Lung (tissue), 12 donors: ENCODE data around the gene BCAS1. TPM values are rescaled to one million over a fixed set of nuclear protein-coding genes. Genes with fewer than 3 reads are reported as not detected.

Experiments
- ATAC-seq: fragments of 200-7000 bp; cut with Tn5 transposase; one replicate; pipeline ENCODE4 v1.9.1; 2020; ENCODE audit warnings: moderate number of reproducible peaks; ENCODE audit not compliant: insufficient read depth, low FRiP score
- DNase-seq, 3 donors: peaks; one replicate each; pipeline ENCODE4 v3.0.0-alpha.2; 2013 to 2017
- H3K27ac ChIP-seq, 2 donors: one replicate each; pipeline ENCODE4 v1.5.1; 2013; ENCODE audit warnings: mild to moderate bottlenecking in 2 of 2, moderate library complexity in 2 of 2, control low read depth in 1 of 2, inconsistent platforms in 1 of 2, low read depth in 1 of 2, low read length in 1 of 2
- H3K27me3 ChIP-seq, 3 donors: one replicate each; pipeline ENCODE4 v1.5.1; 2013; ENCODE audit warnings: low read length in 2 of 3; ENCODE audit not compliant: control insufficient read depth in 3 of 3, insufficient read depth in 3 of 3
- H3K36me3 ChIP-seq, 4 donors: one replicate each; pipeline ENCODE4 v1.5.1; 2013; ENCODE audit warnings: low read length in 4 of 4, mild to moderate bottlenecking in 1 of 4, moderate library complexity in 1 of 4; ENCODE audit not compliant: control insufficient read depth in 4 of 4, insufficient read depth in 4 of 4
- H3K4me1 ChIP-seq, 5 donors: one replicate each; pipeline ENCODE4 v1.5.1; 2013; ENCODE audit warnings: low read length in 5 of 5, mild to moderate bottlenecking in 2 of 5, moderate library complexity in 1 of 5; ENCODE audit not compliant: control insufficient read depth in 5 of 5, insufficient read depth in 5 of 5
- H3K4me3 ChIP-seq: one replicate; pipeline ENCODE4 v1.5.1; 2013; ENCODE audit warnings: mild to moderate bottlenecking, control low read depth, moderate library complexity
- H3K9ac ChIP-seq, 2 donors: one replicate each; pipeline ENCODE4 v1.5.1; 2013; ENCODE audit warnings: low read length in 2 of 2, control low read depth in 1 of 2; ENCODE audit not compliant: insufficient read depth in 1 of 2
- H3K9me3 ChIP-seq, 4 donors: one replicate each; pipeline ENCODE4 v1.5.1; 2013; ENCODE audit warnings: low read length in 3 of 4, mild to moderate bottlenecking in 1 of 4, moderate library complexity in 1 of 4; ENCODE audit not compliant: control insufficient read depth in 4 of 4, insufficient read depth in 3 of 4
- WGBS, 2 donors: extraction: QIAGEN DNeasy Blood & Tissue Kit; methylation state at CpG; one replicate each; pipeline ENCODE4 v1.1.7; 2013; 5-methylcytosine and 5-hydroxymethylcytosine counted together
- polyA plus RNA-seq, 2 donors: library from polyadenylated mRNA; stranded (reverse); fragments of 200-250 nt; gene quantifications; one replicate each; pipeline ENCODE4 v1.2.1, GENCODE V29; 2013
- total RNA-seq, 2 donors: library from RNA; depleted of rRNA in 1 of 2; stranded (reverse); fragments of >200 nt in 1 of 2; gene quantifications; one replicate each; pipeline ENCODE4 v1.2.1, GENCODE V29; 2014 to 2021
- TF ChIP-seq, protein P1 (sequence below): IDR thresholded peaks from 2 replicates; pipeline ENCODE4 v1.5.1; 2012; ENCODE audit warnings: mild to moderate bottlenecking; ENCODE audit errors: control extremely low read depth, extremely low read depth
- donor health status: control.
- donor health status: control.
- donor health status: Bipolar disorder and iron deficiency.
- donor health status: healthy.
- donor health status: DM: yes; HTN: yes; CAD: no.

BCAS1 gene
- total and polyA plus RNA-seq, 4 donors, result 1.2 to 4.0 (median 2.3) TPM

- Histone ChIP-seq H3K4me3 (no peak overlapping the region), H3K4me1 (peaks cover 0 to 13% (median 9%) of the 10 kb centered on the region in 5 donors), H3K9ac (no peak overlapping the region), H3K27ac (peak overlapping the region in 1 of 2 donors; percentile 64), H3K27me3 (no peaks in the 10 kb centered on the region), H3K36me3 (no peaks in the 10 kb centered on the region), H3K9me3 (no peaks in the 10 kb centered on the region)
- DNase-seq (no peak), ATAC-seq (peak; percentile 32)
- WGBS, 2 donors, result 43 to 67% methylated on average over 4 of the region's 4 CpGs
- TF ChIP-seq, protein P1, sequence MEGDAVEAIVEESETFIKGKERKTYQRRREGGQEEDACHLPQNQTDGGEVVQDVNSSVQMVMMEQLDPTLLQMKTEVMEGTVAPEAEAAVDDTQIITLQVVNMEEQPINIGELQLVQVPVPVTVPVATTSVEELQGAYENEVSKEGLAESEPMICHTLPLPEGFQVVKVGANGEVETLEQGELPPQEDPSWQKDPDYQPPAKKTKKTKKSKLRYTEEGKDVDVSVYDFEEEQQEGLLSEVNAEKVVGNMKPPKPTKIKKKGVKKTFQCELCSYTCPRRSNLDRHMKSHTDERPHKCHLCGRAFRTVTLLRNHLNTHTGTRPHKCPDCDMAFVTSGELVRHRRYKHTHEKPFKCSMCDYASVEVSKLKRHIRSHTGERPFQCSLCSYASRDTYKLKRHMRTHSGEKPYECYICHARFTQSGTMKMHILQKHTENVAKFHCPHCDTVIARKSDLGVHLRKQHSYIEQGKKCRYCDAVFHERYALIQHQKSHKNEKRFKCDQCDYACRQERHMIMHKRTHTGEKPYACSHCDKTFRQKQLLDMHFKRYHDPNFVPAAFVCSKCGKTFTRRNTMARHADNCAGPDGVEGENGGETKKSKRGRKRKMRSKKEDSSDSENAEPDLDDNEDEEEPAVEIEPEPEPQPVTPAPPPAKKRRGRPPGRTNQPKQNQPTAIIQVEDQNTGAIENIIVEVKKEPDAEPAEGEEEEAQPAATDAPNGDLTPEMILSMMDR, result no peak
Observed at GRCh38 chr20:53900380-53900999, 169.9 kb downstream of the BCAS1 start.

- Histone ChIP-seq H3K4me3 (no peak overlapping the region), H3K9me3 (no peaks in the 10 kb centered on the region), H3K27me3 (no peaks in the 10 kb centered on the region), H3K27ac (peak overlapping the region in 1 of 2 donors; percentile 60), H3K4me1 (peaks cover 0 to 13% (median 9%) of the 10 kb centered on the region in 5 donors), H3K36me3 (no peaks in the 10 kb centered on the region), H3K9ac (no peak overlapping the region)
- WGBS, 2 donors, result 48 to 51% methylated on average over 8 of the region's 8 CpGs
- DNase-seq (no peak), ATAC-seq (peak; percentile 25)
- TF ChIP-seq, protein P1, result no peak
Observed at GRCh38 chr20:53899351-53900167, 170.8 kb downstream of the BCAS1 start.

DNA sequence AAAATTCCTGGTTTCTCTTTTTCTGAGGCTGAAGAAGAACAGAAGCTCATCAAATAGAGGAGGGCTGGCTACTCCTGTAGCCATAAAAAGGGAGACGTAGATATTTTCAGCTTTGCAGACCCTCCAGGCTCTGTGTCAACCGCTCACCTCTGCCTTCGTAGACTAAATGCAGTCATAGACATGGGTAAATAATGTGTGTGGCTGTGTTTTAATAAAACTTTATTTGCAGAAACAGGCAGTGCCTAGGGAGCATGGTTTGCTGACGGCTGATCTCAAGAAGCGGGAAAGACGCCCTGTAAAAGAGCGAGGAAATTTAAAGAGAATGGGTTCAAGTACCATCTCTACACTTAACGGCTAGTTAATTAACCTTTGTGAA, 171.8 kb downstream of the BCAS1 start:
- ATAC-seq, result no peak
- TF ChIP-seq, protein P1, result no peak
- no peaks in the 10 kb centered on the region for H3K27me3 ChIP-seq
- no peak for DNase-seq
- no peaks in the 10 kb centered on the region for H3K36me3 ChIP-seq
- 95 to 98% methylated on average over 8 of the region's 8 CpGs for WGBS, 2 donors
- no peak overlapping the region for H3K9ac ChIP-seq
- no peaks in the 10 kb centered on the region for H3K9me3 ChIP-seq
- H3K4me1 ChIP-seq, result peaks cover 0 to 13% (median 9%) of the 10 kb centered on the region in 5 donors
- no peak overlapping the region for H3K4me3 ChIP-seq
- no peak overlapping the region for H3K27ac ChIP-seq
